T47D (cell line): Measurements from ENCODE around the gene AP2B1.
"Not testable (repeated sequence)": the region's sequence is repeated elsewhere in the genome, so short reads cannot be mapped to it uniquely, and the experiment has no call there.

Experiments used
- DNase-seq, 2 experiments: peaks; one replicate each; pipeline versions ENCODE4 v3.0.0 to v3.0.0-alpha.2; 2011 to 2012; ENCODE audit warnings: low read depth in 1 of 2, low spot score in 1 of 2
- JUND ChIP-seq: IDR thresholded peaks from 2 replicates; pipeline ENCODE4 v1.6.1; 2012; ENCODE audit warnings: low read depth
- in situ Hi-C: cut with HindIII; loops from 2 replicates; pipeline ENCODE4 v1.10.0; 2016; ENCODE audit warnings: low sequenced_read_pairs, low pct_unique_long_range_greater_than_20kb

Gene AP2B1

GRCh38 chr17:35694906-35695305 is 107.8 kb downstream of the AP2B1 start:
- in situ Hi-C loops: no loop called here
- no peak for TF ChIP-seq JUND
- DNase-seq: no peak

GRCh38 chr17:35695613-35696012 is 108.5 kb downstream of the AP2B1 start:
- in situ Hi-C loops: no loop called here
- DNase-seq: no peak
- TF ChIP-seq JUND: no peak

- no peak for TF ChIP-seq JUND
- in situ Hi-C loops: no loop called here
- no peak for DNase-seq
Observed at GRCh38 chr17:35698800-35699199, 111.7 kb downstream of the AP2B1 start.

GRCh38 chr17:35700150-35700549 is 113.0 kb downstream of the AP2B1 start:
- in situ Hi-C loops: no loop called here
- TF ChIP-seq JUND: no peak
- DNase-seq: no peak

GRCh38 chr17:35701491-35701890 is 114.4 kb downstream of the AP2B1 start:
- DNase-seq: no peak
- TF ChIP-seq JUND: no peak
- in situ Hi-C loops: no loop called here

GRCh38 chr17:35703308-35703707 is 116.2 kb downstream of the AP2B1 start:
- in situ Hi-C loops, DNase-seq: not testable (repeated sequence)

GRCh38 chr17:35705230-35705629 is 118.1 kb downstream of the AP2B1 start:
- DNase-seq: no peak
- in situ Hi-C loops: no loop called here
- TF ChIP-seq JUND: no peak

- TF ChIP-seq JUND: no peak
- in situ Hi-C loops: no loop called here
- DNase-seq: no peak
Observed at GRCh38 chr17:35705705-35706104, 118.6 kb downstream of the AP2B1 start.

GRCh38 chr17:35708149-35708548 is 121.0 kb downstream of the AP2B1 start:
- TF ChIP-seq JUND: no peak
- DNase-seq: no peak
- in situ Hi-C loops: no loop called here

GRCh38 chr17:35708951-35709350 is 121.8 kb downstream of the AP2B1 start:
- in situ Hi-C loops: no loop called here
- no peak for TF ChIP-seq JUND
- no peak for DNase-seq

GRCh38 chr17:35709874-35710273 is 122.8 kb downstream of the AP2B1 start:
- in situ Hi-C loops: no loop called here
- DNase-seq: no peak
- no peak for TF ChIP-seq JUND

GRCh38 chr17:35710950-35711349 is 123.8 kb downstream of the AP2B1 start:
- in situ Hi-C loops: no loop called here
- no peak for TF ChIP-seq JUND
- DNase-seq: no peak

- DNase-seq: no peak
- in situ Hi-C loops: no loop called here
Observed at GRCh38 chr17:35713069-35713728, 126.1 kb downstream of the AP2B1 start.

GRCh38 chr17:35714988-35715387 is 127.9 kb downstream of the AP2B1 start:
- DNase-seq: no peak
- TF ChIP-seq JUND: no peak
- in situ Hi-C loops: no loop called here

More at GRCh38 chr17:35713069-35713728, 126.1 kb downstream of the AP2B1 start:
- no peak for TF ChIP-seq JUND

- in situ Hi-C loops: no loop called here
- no peak for DNase-seq
- TF ChIP-seq JUND: no peak
Observed at GRCh38 chr17:35715416-35715815, 128.3 kb downstream of the AP2B1 start.
